ENCODE results near the gene FOXF2. TPM values are rescaled to one million over a fixed set of nuclear protein-coding genes. Genes with fewer than 3 reads are reported as not detected.

The FOXF2 gene
- total and polyA plus RNA-seq, 2 of the 13 experiments (the other 11 are each of a cell fraction or from before 2014, with no cell fraction given), result not detected

- Histone ChIP-seq H3K4me2 (ENCODE audit: low read depth, low read length) (no peak overlapping the region), H2AFZ (ENCODE audit: low read length) (no peak overlapping the region), H3K9me3 (ENCODE audit: low read length) (no peaks in the 10 kb centered on the region), H3K27me3 (ENCODE audit: control insufficient read depth in 1 of 2, insufficient read depth in 2 of 2, low read length in 2 of 2) (peaks cover 4 to 71% of the 10 kb centered on the region in 2 experiments; a peak in 4 of 5 replicates), H3K36me3 (replicated peaks in 1 of 2; ENCODE audit: control insufficient read depth in 1 of 2, insufficient read depth in 2 of 2, low read length in 2 of 2) (no peaks in the 10 kb centered on the region), H3K79me2 (ENCODE audit: insufficient read depth, low read length) (no peaks in the 10 kb centered on the region), H3K9ac (ENCODE audit: insufficient read depth, low read depth, low read length) (no peak overlapping the region), H3K27ac (ENCODE audit: extremely low read length, insufficient read depth, low read length) (no peak overlapping the region), H4K20me1 (ENCODE audit: insufficient read depth, low read length) (no peaks in the 10 kb centered on the region), H3K4me3 (replicated peaks in 1 of 3; ENCODE audit: insufficient read depth in 1 of 3, low read depth in 2 of 3, low read length in 3 of 3) (no peak overlapping the region), H3K4me1 (ENCODE audit: insufficient read depth, low read length) (no peaks in the 10 kb centered on the region)
- intact Hi-C loops (cut with micrococcal nuclease; ENCODE audit: unreplicated experiment), result no loop called here
- WGBS (ENCODE audit: low lambda C conversion rate), result 3% methylated on average over 1 of the region's 1 CpG
- ChIA-PET CTCF (ENCODE audit: low intra/inter-chr PET ratio, low total read pairs) (no interaction called here), POLR2A (no interaction called here)
- no peak for TF ChIP-seq EP300 (IDR thresholded peaks at IDR 0.05; ENCODE audit: low read depth in 2 of 2, low read length in 2 of 2)
- no peak for TF ChIP-seq EP300 (CRISPR knock-in tag; IDR thresholded peaks at IDR 0.05; ENCODE audit: borderline replicate concordance)
- no peak for TF ChIP-seq FOXM1 (CRISPR knock-in tag; IDR thresholded peaks at IDR 0.05)
- no peak for TF ChIP-seq ZNF501 (CRISPR knock-in tag; IDR thresholded peaks at IDR 0.05)
- TF ChIP-seq ZBTB20 (CRISPR knock-in tag; IDR thresholded peaks at IDR 0.05; ENCODE audit: borderline replicate concordance, low read depth), result no peak
- TF ChIP-seq SUZ12 (IDR thresholded peaks at IDR 0.05; ENCODE audit: low read depth, low read length), result no peak
- TF ChIP-seq GATAD1 (CRISPR knock-in tag; IDR thresholded peaks at IDR 0.05), result no peak
- no peak for TF ChIP-seq ZNF513 (CRISPR knock-in tag; conservative IDR thresholded peaks at IDR 0.05)
- TF ChIP-seq ZNF747 (CRISPR knock-in tag; IDR thresholded peaks at IDR 0.05; ENCODE audit: borderline replicate concordance), result no peak
- no peak for TF ChIP-seq MIER3 (CRISPR knock-in tag; IDR thresholded peaks at IDR 0.05; ENCODE audit: borderline replicate concordance)
- TF ChIP-seq ZNF251 (CRISPR knock-in tag; IDR thresholded peaks at IDR 0.05), result no peak
- no peak for TF ChIP-seq ZNF552 (CRISPR knock-in tag; IDR thresholded peaks at IDR 0.05; ENCODE audit: borderline replicate concordance)
- no peak for TF ChIP-seq SAFB2 (CRISPR knock-in tag; IDR thresholded peaks at IDR 0.05; ENCODE audit: borderline replicate concordance, low read depth)
- no peak for TF ChIP-seq ZNF543 (CRISPR knock-in tag; IDR thresholded peaks at IDR 0.05)
- TF ChIP-seq ZNF224 (CRISPR knock-in tag; IDR thresholded peaks at IDR 0.05), result no peak
- TF ChIP-seq ZNF44 (CRISPR knock-in tag; IDR thresholded peaks at IDR 0.05), result no peak
- TF ChIP-seq TRIM24 (CRISPR knock-in tag; IDR thresholded peaks at IDR 0.05), result no peak
- DNase-seq (ENCODE audit: low spot score), result no peak
- BruUV-seq (replicated peaks), result no TSS peak
- ATAC-seq, result no peak
- in situ Hi-C loops (cut with HindIII; ENCODE audit: extremely low pct_ligation_motif_present, low pct_unique_long_range_greater_than_20kb), result no loop called here
- no peak for FAIRE-seq
These were observed 16.7 kb upstream of the FOXF2 start for GRCh38 chr6:1372690-1373089.

All from HepG2 (cell line).